GM12878 (cell line): ENCODE measurements around the gene CNTNAP2. TPM values are rescaled to one million over a fixed set of nuclear protein-coding genes. Genes with fewer than 3 reads are reported as not detected.

Source experiments
- ATAC-seq: fragments of 200-7000 bp; cut with Tn5 transposase; 3 replicates; pipeline ENCODE4 v1.9.1; 2020; ENCODE audit warnings: mild to moderate bottlenecking, moderate library complexity
- BruUV-seq: library from RNA; stranded (reverse); fragments of 400-500 nt; replicated peaks from 2 replicates; lab custom pipeline; 2021; lab: Mats Ljungman, UMichigan
- CTCF ChIA-PET: fragments of 300-600 bp; sonication (Branson Sonifier 250); formaldehyde crosslinking; extraction: SDS; loops from one replicate; lab custom pipeline; 2021; ENCODE audit warnings: inconsistent platforms; lab: Yijun Ruan, JAX
- POLR2A ChIA-PET: fragments of 350-600 bp; formaldehyde crosslinking; extraction: SDS; loops from one replicate; lab custom pipeline; 2021; ENCODE audit warnings: inconsistent platforms; lab: Charles Lee
- RAD21 ChIA-PET: fragments of 300-600 bp; sonication (Branson Sonifier 250); formaldehyde crosslinking; loops from one replicate; lab custom pipeline; 2023; ENCODE audit warnings: antibody characterized with exemption; ENCODE audit not compliant: unreplicated experiment; lab: Charles Lee
- SMC1A ChIA-PET: fragments of 300-600 bp; sonication (Branson Sonifier 250); formaldehyde crosslinking; loops from one replicate; lab custom pipeline; 2023; ENCODE audit not compliant: unreplicated experiment, uncharacterized antibody; lab: Charles Lee
- DNase-seq: peaks from one replicate; pipeline ENCODE4 v3.0.0-alpha.2; 2011; ENCODE audit warnings: low read depth, low spot score
- FAIRE-seq: peaks from 3 replicates; lab custom pipeline; 2011; peaks lifted over from hg19 to GRCh38; lab: Jason Lieb, UNC
- H2AFZ ChIP-seq: 2 replicates; pipeline ENCODE4 v1.6.0; 2011; ENCODE audit warnings: low read depth, low read length, control low read depth; ENCODE audit not compliant: control insufficient read depth
- H3K27ac ChIP-seq: 2 replicates; pipeline ENCODE4 v1.5.1; 2011; ENCODE audit warnings: control low read depth; ENCODE audit not compliant: control insufficient read depth, insufficient read depth
- H3K27me3 ChIP-seq, 2 experiments: replicated peaks in 1 of 2; 2 replicates each; pipeline versions ENCODE4 v1.6.0 to v1.6.1; 2011; ENCODE audit warnings: low read length in 1 of 2; ENCODE audit not compliant: control insufficient read depth in 2 of 2, insufficient read depth in 2 of 2
- H3K36me3 ChIP-seq, 2 experiments: 2 replicates each; pipeline ENCODE4 v1.5.1; 2011; ENCODE audit warnings: low read length in 1 of 2; ENCODE audit not compliant: control insufficient read depth in 2 of 2, insufficient read depth in 2 of 2
- H3K4me1 ChIP-seq: 2 replicates; pipeline ENCODE4 v1.6.1; 2011; ENCODE audit warnings: mild to moderate bottlenecking, low read length, moderate library complexity, mixed read lengths; ENCODE audit not compliant: control insufficient read depth, insufficient read depth
- H3K4me2 ChIP-seq: 2 replicates; pipeline ENCODE4 v1.6.0; 2011; ENCODE audit warnings: control low read depth; ENCODE audit not compliant: control insufficient read depth, insufficient read depth
- H3K4me3 ChIP-seq: fragments of 200-600 bp; sonication (generic); 2 replicates; pipeline ENCODE4 v1.5.1; 2016
- H3K79me2 ChIP-seq: 2 replicates; pipeline ENCODE4 v1.6.0; 2011; ENCODE audit warnings: low read length; ENCODE audit not compliant: control insufficient read depth, insufficient read depth
- H3K9ac ChIP-seq: 2 replicates; pipeline ENCODE4 v1.8.0; 2011; ENCODE audit warnings: low read length, control low read depth, mixed read lengths; ENCODE audit not compliant: control insufficient read depth, insufficient read depth
- H3K9me3 ChIP-seq: replicated peaks from 3 replicates; pipeline ENCODE4 v1.5.1; 2011; ENCODE audit warnings: mild to moderate bottlenecking, low read length; ENCODE audit not compliant: control insufficient read depth, insufficient read depth
- H4K20me1 ChIP-seq: 2 replicates; pipeline ENCODE4 v1.6.0; 2011; ENCODE audit not compliant: control insufficient read depth, insufficient read depth
- DPF2 ChIP-seq: fragments of 450-650 bp; IDR thresholded peaks from 2 replicates; pipeline ENCODE4 v1.6.1; 2017; ENCODE audit warnings: mild to moderate bottlenecking
- FOXM1 ChIP-seq: IDR thresholded peaks from 2 replicates; pipeline ENCODE4 v1.6.1; 2012; ENCODE audit warnings: low read depth, mild to moderate bottlenecking, inconsistent platforms, low read length, moderate library complexity
- GABPA ChIP-seq: IDR thresholded peaks from 2 replicates; pipeline ENCODE4 v1.6.1; 2014; ENCODE audit warnings: antibody characterized with exemption, low read depth, mild to moderate bottlenecking, inconsistent platforms
- HDGF ChIP-seq: fragments of 450-650 bp; IDR thresholded peaks from 2 replicates; pipeline ENCODE4 v1.6.1; 2016; ENCODE audit warnings: antibody characterized with exemption
- IKZF1 ChIP-seq: fragments of 450-650 bp; conservative IDR thresholded peaks from 2 replicates; pipeline ENCODE4 v1.6.1; 2017; ENCODE audit warnings: antibody characterized with exemption, mild to moderate bottlenecking
- RCOR1 ChIP-seq: conservative IDR thresholded peaks from 2 replicates; pipeline ENCODE4 v1.6.1; 2012; ENCODE audit warnings: low read depth, low read length, improper control_type of control experiment
- STAT1 ChIP-seq: fragments of 450-650 bp; conservative IDR thresholded peaks from 2 replicates; pipeline ENCODE4 v1.6.1; 2014; ENCODE audit warnings: antibody characterized with exemption, mild to moderate bottlenecking
- TCF3 ChIP-seq: IDR thresholded peaks from 2 replicates; pipeline ENCODE4 v1.6.1; 2012; ENCODE audit warnings: low read depth, mild to moderate bottlenecking, low read length, borderline replicate concordance; ENCODE audit not compliant: insufficient read depth
- WGBS: methylation state at CpG from one replicate; pipeline ENCODE4 v1.1.6; 2016; ENCODE audit warnings: low lambda C conversion rate; ENCODE audit not compliant: insufficient replicate concordance, insufficient coverage; ENCODE audit errors: missing lambda C conversion rate; 5-methylcytosine and 5-hydroxymethylcytosine counted together
- in situ Hi-C: fragments of 300-500 bp; cut with MboI; formaldehyde crosslinking; loops from 9 replicates; pipeline ENCODE4 v1.14.3; 2018; ENCODE audit warnings: mixed read lengths
- intact Hi-C: fragments of 100-400 bp; cut with micrococcal nuclease; formaldehyde crosslinking; loops from one replicate; pipeline ENCODE4 v1.14.2; 2022; ENCODE audit not compliant: unreplicated experiment
- polyA plus RNA-seq, 11 experiments: library from polyadenylated mRNA; depleted of rRNA in 4 of 11; unstranded in 6 of 11; stranded (reverse) in 5 of 11; fragments of >200 nt; fragmentation: Nextera tagmentation in 4 of 11; fragmentation: Illumina TruSeq in 1 of 11; extraction: Ambion mirVana in 4 of 11; extraction: Trizol in 1 of 11; gene quantifications; 1 replicate in 1 of 11; 2 replicates in 10 of 11; pipeline versions ENCODE4 v1.2.1 to v1.2.3, GENCODE V29; 2011 to 2016; ENCODE audit warnings: inconsistent platforms in 2 of 11, missing spikeins in 2 of 11, low read depth in 1 of 11
- total RNA-seq, 4 experiments: library from RNA; depleted of rRNA in 3 of 4; stranded (reverse); fragments of >200 nt in 3 of 4; fragmentation: Illumina TruSeq in 1 of 4; extraction: Trizol in 1 of 4; gene quantifications; 2 replicates each; pipeline versions ENCODE4 v1.2.1 to v1.2.3, GENCODE V29; 2013 to 2021
- TF ChIP-seq, protein P1 (sequence below): IDR thresholded peaks from 2 replicates; pipeline ENCODE4 v1.6.1; 2012; ENCODE audit warnings: low read depth, low read length, improper control_type of control experiment

CNTNAP2 gene
- total and polyA plus RNA-seq, 10 of the 15 experiments (the other 5 are each of a cell fraction or from before 2014, with no cell fraction given) = 0.03 to 0.08 (median 0.03) TPM; not detected in 7

DNA sequence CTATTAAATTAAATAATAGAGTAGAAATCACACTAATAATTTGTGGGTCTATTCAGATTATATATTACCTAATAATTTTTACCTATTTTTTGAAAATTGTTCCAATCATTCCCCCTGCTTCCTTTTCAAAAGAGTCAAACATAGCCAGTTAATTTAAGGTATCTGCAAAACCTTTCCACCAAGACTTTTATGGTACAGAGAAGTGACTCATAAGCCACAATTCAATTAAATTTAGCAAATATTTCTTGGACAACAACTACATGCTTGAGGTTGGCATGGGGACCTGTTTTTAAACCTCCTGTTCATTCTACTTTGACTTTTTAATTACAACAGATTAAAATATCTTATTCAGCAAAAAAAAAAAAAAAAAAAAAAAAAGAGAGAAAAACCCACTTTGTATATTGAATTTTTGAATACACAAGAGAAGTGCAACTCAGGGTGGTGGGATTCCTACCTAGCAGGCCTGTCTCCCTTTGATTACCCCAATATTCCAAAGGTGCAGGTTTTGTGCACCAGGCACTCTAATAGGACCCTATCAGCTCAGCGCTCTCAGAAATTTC is 2172.1 kb downstream of the CNTNAP2 start:
- H3K4me2 ChIP-seq = no peak overlapping the region
- peaks cover 4% of the 10 kb centered on the region for H3K4me1 ChIP-seq
- no peaks in the 10 kb centered on the region for H3K79me2 ChIP-seq
- no peaks in the 10 kb centered on the region; the same call in 2 of the 3 replicates for H3K9me3 ChIP-seq
- TF ChIP-seq RCOR1 = no peak
- no peak for TF ChIP-seq STAT1
- TF ChIP-seq, protein P1, sequence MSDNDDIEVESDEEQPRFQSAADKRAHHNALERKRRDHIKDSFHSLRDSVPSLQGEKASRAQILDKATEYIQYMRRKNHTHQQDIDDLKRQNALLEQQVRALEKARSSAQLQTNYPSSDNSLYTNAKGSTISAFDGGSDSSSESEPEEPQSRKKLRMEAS = no peak
- no peak for TF ChIP-seq TCF3
- no peak for TF ChIP-seq IKZF1
- no peak for TF ChIP-seq GABPA
- TF ChIP-seq FOXM1 = no peak
- no peak for TF ChIP-seq HDGF
- TF ChIP-seq DPF2 = no peak
- H4K20me1 ChIP-seq = no peaks in the 10 kb centered on the region
- FAIRE-seq (no peak), DNase-seq (no peak), ATAC-seq (no peak)
- SMC1A ChIA-PET = no interaction called here
- CTCF ChIA-PET = no interaction called here
- H3K36me3 ChIP-seq = no peaks in the 10 kb centered on the region
- RAD21 ChIA-PET = no interaction called here
- in situ Hi-C loops = no loop called here
- H3K9ac ChIP-seq = no peak overlapping the region
- no peaks in the 10 kb centered on the region for H3K27me3 ChIP-seq
- WGBS = 100% methylated on average over 1 of the region's 1 CpG
- POLR2A ChIA-PET = no interaction called here
- H3K27ac ChIP-seq = no peak overlapping the region
- no peak overlapping the region for H3K4me3 ChIP-seq
- intact Hi-C loops = no loop called here
- BruUV-seq = no TSS peak
- H2AFZ ChIP-seq = no peak overlapping the region
